NT2/D1 (cell line): ENCODE data around the gene RAD9A.

Experiments used
- DNase-seq: peaks from one replicate; pipeline ENCODE4 v3.0.0-alpha.2; 2011; ENCODE audit warnings: low read depth, low spot score
- H3K27me3 ChIP-seq: 2 replicates; pipeline ENCODE4 v1.6.0; 2011; ENCODE audit warnings: mild to moderate bottlenecking; ENCODE audit not compliant: insufficient read length, insufficient read depth
- H3K36me3 ChIP-seq: 2 replicates; pipeline ENCODE4 v1.6.1; 2011; ENCODE audit warnings: mild to moderate bottlenecking, low read length, mixed read lengths; ENCODE audit not compliant: insufficient read depth, insufficient read length
- H3K4me1 ChIP-seq: 2 replicates; pipeline ENCODE4 v1.5.1; 2011; ENCODE audit not compliant: insufficient read depth, insufficient read length
- H3K4me3 ChIP-seq: 2 replicates; pipeline ENCODE4 v1.5.1; 2011; ENCODE audit warnings: low read depth; ENCODE audit not compliant: insufficient read length
- H3K9ac ChIP-seq: 2 replicates; pipeline ENCODE4 v1.6.0; 2011; ENCODE audit warnings: low read depth; ENCODE audit not compliant: insufficient read length
- H3K9me3 ChIP-seq: 2 replicates; pipeline ENCODE4 v1.5.1; 2011; ENCODE audit warnings: mild to moderate bottlenecking, low read length; ENCODE audit not compliant: insufficient read depth
- SUZ12 ChIP-seq: IDR thresholded peaks from 2 replicates; pipeline ENCODE4 v1.6.1; 2011; ENCODE audit not compliant: insufficient read length, insufficient read depth; ENCODE audit errors: extremely low read depth
- YY1 ChIP-seq: IDR thresholded peaks from 2 replicates; pipeline ENCODE4 v1.6.1; 2011; ENCODE audit not compliant: insufficient read length, insufficient read depth
- ZNF274 ChIP-seq: IDR thresholded peaks from 2 replicates; pipeline ENCODE4 v1.6.1; 2011; ENCODE audit warnings: mild to moderate bottlenecking, low read depth, low read length

RAD9A gene

GRCh38 chr11:67379061-67380058 is 12.4 kb upstream of the RAD9A start:
- DNase-seq, result no peak
- H3K9ac ChIP-seq, result peak overlapping the region; percentile 52
- TF ChIP-seq YY1 (no peak), ZNF274 (no peak), SUZ12 (no peak)
- H3K36me3 ChIP-seq, result no peaks in the 10 kb centered on the region
- peaks cover 38% of the 10 kb centered on the region for H3K4me1 ChIP-seq
- H3K4me3 ChIP-seq, result no peak overlapping the region
- H3K27me3 ChIP-seq, result peaks cover 18% of the 10 kb centered on the region
- no peaks in the 10 kb centered on the region for H3K9me3 ChIP-seq

DNA sequence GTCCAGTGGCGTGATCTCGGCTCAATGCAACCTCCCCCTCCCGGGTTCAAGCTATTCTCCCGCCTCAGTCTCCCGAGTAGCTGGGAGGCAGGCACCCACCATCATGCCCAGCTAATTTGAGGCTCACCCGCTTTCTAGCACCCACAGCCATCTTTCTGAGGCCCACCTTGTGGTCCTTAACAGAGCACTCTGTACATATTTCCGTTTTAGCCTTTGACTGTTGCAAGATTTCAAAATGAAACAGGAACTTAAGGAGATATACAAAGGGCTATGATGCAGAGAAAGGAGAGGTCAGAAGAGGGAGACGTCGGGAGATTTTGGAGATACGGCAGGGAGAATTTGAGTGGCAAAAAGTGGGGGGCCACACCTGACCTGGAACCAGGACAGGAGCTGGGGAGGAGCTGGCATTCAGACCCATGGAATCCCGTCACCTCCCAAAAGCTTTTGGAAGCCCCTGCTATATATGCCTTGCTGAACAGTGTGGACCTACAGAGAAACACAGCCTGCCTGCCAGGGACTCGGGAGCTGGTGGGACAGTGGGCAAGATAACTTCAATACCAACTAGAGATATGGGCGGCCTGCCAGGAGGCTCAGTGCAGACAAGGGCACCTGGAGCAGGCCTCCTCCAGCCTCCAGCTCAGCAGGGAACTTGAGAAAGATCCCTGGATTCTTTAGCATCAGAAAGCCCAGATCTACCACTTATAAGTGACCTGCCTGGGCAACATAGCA is 10.4 kb upstream of the RAD9A start:
- TF ChIP-seq SUZ12 (no peak), YY1 (no peak), ZNF274 (no peak)
- no peaks in the 10 kb centered on the region for H3K36me3 ChIP-seq
- no peak overlapping the region for H3K9ac ChIP-seq
- H3K4me1 ChIP-seq, result peaks cover 35% of the 10 kb centered on the region
- no peaks in the 10 kb centered on the region for H3K9me3 ChIP-seq
- H3K27me3 ChIP-seq, result peaks cover 18% of the 10 kb centered on the region
- H3K4me3 ChIP-seq, result no peak overlapping the region
- no peak for DNase-seq

- Histone ChIP-seq H3K36me3 (no peaks in the 10 kb centered on the region), H3K4me1 (peaks cover 38% of the 10 kb centered on the region), H3K27me3 (peaks cover 7% of the 10 kb centered on the region), H3K9me3 (no peaks in the 10 kb centered on the region), H3K4me3 (no peak overlapping the region), H3K9ac (peak overlapping the region; percentile 51)
- DNase-seq, result peak; percentile 74
- TF ChIP-seq YY1, result no peak
- TF ChIP-seq SUZ12, result no peak
- TF ChIP-seq ZNF274, result no peak
These were observed 9.3 kb upstream of the RAD9A start for GRCh38 chr11:67382276-67383136.

DNA sequence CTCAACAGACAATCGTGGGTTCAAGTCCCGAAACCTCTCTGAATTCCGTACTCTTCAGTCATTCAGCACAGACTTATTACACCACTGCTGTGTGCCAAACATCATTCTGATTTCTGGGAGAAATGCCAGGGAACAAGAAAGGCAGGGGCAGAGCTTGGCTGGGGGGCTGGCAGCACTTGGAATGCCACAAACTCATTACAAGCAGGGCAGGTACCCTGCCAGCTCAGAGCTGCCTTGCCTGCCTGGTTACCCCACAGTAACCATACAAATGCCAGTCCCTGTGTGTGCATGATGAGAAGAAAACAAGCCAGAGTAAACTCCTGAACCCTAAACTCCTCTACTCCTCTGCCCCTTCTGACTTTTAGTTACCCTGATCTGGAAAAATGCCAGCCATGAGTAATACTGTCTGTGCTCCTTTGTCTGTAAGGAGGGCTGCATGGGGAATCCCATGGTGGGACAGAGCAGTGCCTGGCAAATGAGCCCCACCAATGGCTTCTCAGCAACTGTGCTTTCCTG is 6.9 kb upstream of the RAD9A start:
- Histone ChIP-seq H3K4me3 (no peak overlapping the region), H3K36me3 (peaks cover 4% of the 10 kb centered on the region), H3K9me3 (no peaks in the 10 kb centered on the region), H3K9ac (no peak overlapping the region), H3K27me3 (peaks cover 6% of the 10 kb centered on the region), H3K4me1 (peaks cover 29% of the 10 kb centered on the region)
- DNase-seq, result no peak
- TF ChIP-seq SUZ12, result no peak
- no peak for TF ChIP-seq ZNF274
- no peak for TF ChIP-seq YY1

DNA sequence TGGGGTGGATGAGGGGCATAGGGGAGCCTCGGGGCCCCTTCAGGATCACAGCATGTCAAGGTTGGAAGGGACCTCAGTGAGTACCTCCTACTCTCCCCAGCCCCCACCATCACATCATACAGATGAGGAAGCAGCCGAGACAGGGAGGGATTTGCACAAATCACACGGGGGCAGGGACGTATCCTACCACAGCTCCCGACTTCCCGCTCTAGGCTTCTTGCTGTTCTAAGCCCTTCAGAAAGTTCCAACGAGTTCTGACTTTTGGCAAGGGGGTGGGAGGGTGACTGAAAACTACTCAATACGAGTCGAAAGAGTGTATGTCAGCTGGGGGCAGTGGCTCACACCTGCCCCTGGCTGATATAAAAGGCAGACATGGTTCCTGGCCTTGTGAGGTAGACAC is 4.7 kb upstream of the RAD9A start:
- Histone ChIP-seq H3K4me3 (no peak overlapping the region), H3K9ac (peak overlapping the region; percentile 54), H3K4me1 (peaks cover 29% of the 10 kb centered on the region), H3K9me3 (no peaks in the 10 kb centered on the region), H3K27me3 (peaks cover 6% of the 10 kb centered on the region), H3K36me3 (peaks cover 5% of the 10 kb centered on the region)
- no peak for TF ChIP-seq SUZ12
- TF ChIP-seq ZNF274, result no peak
- TF ChIP-seq YY1, result no peak
- DNase-seq, result no peak

- Histone ChIP-seq H3K27me3 (peaks cover 10% of the 10 kb centered on the region), H3K9ac (peak overlapping the region; percentile 54), H3K36me3 (peaks cover 5% of the 10 kb centered on the region), H3K4me1 (peaks cover 29% of the 10 kb centered on the region), H3K9me3 (no peaks in the 10 kb centered on the region), H3K4me3 (no peak overlapping the region)
- no peak for DNase-seq
- no peak for TF ChIP-seq SUZ12
These were observed 4.3 kb upstream of the RAD9A start for GRCh38 chr11:67387518-67387917.

- Histone ChIP-seq H3K27me3 (peaks cover 13% of the 10 kb centered on the region), H3K9me3 (no peaks in the 10 kb centered on the region), H3K36me3 (peaks cover 23% of the 10 kb centered on the region), H3K4me1 (peaks cover 31% of the 10 kb centered on the region), H3K4me3 (no peak overlapping the region), H3K9ac (no peak overlapping the region)
- DNase-seq, result peak; percentile 65
- TF ChIP-seq ZNF274 (no peak), SUZ12 (no peak), YY1 (no peak)
These were observed 2.3 kb upstream of the RAD9A start for GRCh38 chr11:67389477-67389876.
